CD4-positive, alpha-beta T cell treated with Interleukin-12 subunit alpha and Interleukin-12 subunit beta, for 1 hour (primary cell): ENCODE measurements around the gene PKD1.

Source experiments
- DNase-seq: peaks from one replicate; pipeline ENCODE4 v3.0.0-alpha.2; 2020

PKD1 gene

GRCh38 chr16:2167068-2167638 lies 31.5 kb upstream of the PKD1 start:
- DNase-seq: no peak

DNA sequence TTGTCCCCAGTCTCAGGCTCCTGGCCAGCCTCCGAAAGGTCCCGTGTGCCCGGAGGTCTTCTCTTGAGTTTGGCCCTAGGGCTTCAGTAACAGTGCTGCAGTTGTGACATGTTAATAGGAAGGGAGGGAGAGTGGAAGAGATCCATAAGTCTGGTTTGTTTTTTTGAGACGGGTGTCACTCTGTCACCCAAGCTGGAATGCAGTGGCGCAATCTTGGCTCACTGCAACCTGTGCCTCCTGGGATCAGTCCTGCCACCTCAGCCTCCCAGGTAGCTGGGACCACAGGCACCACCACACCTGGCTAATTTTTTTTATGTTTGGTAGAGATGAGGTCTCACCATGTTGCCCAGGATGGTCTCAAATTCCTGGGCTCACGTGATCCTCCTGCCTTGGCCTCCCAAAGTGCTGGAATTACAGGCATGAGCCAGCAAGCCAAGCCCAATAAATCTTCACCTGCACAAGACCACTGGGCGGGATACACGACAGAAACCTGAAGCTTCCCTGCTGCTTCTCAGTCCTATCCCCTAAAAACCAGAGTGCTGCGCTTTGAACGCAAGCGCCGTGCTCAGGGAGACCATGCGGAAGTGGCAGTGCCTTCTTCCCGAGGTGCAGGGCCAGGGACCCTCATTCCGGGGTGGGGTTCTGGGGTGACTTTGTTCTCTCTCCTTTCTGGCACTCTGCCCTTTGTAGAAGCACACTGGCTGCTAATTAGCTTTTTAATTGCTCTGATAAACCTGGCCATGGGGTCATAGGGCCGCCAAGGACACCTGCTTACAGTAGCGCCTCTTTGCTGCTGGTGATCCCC lies 30.8 kb upstream of the PKD1 start:
- no peak for DNase-seq

GRCh38 chr16:2165861-2166260 lies 30.2 kb upstream of the PKD1 start:
- DNase-seq: no peak

GRCh38 chr16:2163211-2163881 lies 27.6 kb upstream of the PKD1 start:
- DNase-seq: peak; percentile 34

DNA sequence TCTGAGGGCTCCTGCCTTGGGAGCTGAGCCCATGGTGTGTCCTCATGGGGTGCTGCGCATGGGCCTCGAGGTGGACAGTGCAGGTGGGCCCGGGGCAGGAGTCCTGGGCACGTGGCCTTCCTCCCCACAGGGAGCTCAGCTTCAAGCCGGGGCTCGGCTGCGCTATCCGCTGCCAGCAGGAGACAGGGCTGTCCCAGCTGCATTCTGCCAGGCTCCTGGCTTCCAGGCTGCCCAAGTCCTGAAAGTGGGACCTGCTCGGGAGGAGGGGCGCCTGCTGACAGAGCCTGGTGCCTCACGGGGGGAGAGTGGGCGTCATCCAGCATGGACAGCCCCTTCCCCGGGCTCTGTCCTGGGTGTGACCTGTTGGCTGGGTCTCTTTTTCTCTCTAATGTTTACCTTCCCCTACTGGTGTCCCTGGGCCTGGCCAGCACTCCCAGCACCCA lies 27.0 kb upstream of the PKD1 start:
- DNase-seq: no peak

DNA sequence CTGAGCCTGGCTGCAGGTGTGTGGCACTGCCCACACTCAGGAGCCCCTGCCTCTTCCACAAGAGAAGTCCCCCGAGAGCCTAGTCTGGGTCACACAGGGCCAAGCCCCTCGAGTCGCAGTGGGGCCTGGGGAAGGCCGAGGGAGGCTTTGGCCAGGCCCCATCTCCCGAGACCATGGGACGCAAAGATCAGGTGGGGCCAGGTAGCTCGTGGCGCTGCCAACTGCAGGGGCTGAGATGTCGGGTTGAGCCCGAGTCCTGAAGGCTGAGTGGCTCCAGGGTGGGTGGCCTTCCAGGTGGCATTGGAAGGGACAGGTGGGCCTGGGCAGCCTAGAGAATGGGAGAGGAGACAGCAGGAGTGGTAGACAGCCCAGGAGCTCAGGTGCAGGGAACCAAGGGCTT lies 26.2 kb upstream of the PKD1 start:
- no peak for DNase-seq

DNA sequence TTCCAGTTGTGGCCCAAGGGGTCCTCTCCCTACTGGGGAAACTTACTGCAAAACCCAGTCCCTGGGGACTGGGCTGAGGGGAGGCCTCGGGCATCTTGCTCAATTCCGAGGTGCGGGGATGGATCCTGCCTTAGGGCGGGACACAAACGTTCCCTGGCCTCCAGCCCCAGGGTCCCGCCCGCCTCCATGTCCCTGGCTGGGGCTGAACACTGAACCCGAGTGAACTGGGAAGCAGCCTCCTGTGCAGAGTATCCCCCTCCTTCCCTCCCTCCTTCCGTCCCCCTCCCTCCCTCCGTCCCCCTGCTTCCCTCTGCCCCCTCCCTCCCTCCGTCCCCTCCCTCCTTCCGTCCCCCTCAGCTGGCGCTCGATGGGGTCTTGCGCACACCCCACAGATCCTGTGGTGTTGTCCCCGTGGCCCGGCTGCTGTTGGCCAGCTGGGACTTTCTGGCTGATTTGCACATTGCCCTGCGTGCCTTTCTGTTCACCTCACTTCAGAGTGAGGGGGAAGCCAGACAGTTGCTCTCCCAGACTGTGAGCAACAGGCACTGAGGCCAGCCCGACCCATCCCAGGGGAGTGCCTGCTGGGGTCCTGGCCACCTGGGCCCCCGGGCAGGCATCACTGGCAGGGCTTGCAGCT lies 25.3 kb upstream of the PKD1 start:
- DNase-seq: no peak

- DNase-seq: no peak
Observed at GRCh38 chr16:2159175-2159838, 23.6 kb upstream of the PKD1 start.

GRCh38 chr16:2158262-2158638 lies 22.6 kb upstream of the PKD1 start:
- DNase-seq: no peak

DNA sequence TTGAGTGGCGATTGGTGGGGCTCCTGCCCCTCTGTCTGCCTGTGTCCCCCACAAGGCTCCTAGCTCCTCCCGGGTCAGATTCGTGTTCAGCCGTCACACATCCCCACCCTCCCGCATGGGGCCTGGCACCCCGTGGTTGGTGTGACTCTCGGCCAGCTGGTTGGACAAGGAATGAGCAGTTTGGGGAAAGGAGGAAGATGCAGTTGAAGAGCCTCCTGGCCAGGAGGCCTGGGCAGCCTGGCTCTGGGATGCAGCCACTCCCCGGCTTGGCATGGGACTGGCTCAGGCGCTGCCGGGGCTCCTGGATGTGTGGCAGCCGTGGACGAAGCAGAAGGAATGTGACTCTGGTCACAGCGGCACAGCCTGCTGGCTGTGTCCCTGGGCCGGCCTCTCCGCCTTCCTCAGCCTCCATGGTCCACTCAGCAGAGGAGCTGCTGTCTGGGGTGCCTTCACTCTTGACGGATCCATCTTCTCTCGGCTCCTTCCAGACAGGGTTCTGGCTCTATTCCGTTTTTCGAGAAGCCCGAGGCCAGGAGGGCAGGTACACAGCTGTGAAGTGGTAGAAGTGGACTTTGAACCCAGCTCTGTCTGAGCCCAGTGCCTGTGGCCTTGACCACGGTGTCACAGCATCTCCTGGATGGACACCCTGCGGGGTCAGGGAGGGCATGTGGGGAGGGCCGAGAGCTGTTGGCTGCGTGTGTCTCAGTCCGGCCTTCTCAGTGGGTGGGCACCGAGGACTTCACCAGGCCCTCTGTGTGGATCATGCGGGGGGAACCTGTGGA lies 22.0 kb upstream of the PKD1 start:
- DNase-seq: no peak

DNA sequence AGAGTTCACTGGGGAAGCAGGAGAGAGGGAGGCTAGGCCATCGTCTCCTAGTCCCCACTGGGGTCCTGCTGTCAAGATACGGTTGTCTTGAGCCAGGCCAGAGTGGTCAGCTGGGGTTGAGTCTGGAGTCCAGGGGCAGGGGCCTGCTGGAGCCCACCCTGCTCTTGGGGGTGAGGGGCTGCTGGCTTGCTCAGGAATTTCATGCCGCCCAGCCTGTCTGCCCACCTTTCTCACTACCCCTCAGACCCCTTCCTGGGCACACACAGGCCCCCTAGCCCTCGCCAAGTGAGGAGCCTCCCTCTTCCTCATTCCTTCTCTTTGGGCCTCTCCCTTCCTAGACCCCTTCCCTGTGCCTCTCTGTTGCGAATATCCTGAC lies 21.1 kb upstream of the PKD1 start:
- DNase-seq: no peak

DNA sequence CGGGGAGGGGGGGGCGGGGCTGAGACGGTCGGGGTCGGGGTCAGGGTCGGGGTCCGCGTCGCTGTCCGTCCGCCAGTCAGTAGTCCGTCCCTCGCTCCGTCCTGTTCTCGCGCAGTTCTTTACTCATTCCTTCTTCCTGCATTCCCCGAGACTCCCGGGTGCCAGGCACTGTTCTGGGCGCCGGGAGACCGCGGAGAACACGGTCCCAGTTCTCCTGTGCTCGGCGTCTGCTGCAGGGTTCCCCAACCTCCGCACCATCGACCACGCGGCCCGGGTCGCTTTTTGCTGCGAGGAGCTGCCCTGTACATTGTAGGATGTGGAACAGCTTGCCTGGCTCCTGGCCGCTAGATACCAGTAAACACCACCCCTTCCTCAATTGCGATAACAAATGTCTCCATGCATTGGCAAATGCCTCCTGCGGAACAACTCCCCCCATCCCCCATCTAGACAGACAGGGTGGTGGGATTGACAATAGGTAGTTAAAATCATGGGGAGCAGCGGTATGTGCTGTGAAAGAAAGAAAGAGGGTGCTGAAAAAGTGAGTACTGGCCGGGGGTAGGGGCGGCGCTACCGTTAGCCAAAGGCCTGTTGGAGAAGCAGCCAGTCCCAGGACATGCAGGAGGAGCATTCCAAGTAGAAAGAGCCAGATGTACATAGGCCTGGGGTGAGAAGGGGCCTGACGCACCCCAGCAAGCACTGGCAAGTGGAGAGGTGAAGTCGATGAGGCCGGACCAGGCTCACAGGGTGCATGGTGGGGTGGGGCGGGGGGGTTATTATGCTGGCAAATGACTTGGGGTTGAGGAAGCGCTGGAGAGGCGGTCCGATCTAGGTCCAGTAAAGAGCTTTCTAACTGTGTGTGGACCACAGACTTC lies 20.5 kb upstream of the PKD1 start:
- DNase-seq: no peak

DNA sequence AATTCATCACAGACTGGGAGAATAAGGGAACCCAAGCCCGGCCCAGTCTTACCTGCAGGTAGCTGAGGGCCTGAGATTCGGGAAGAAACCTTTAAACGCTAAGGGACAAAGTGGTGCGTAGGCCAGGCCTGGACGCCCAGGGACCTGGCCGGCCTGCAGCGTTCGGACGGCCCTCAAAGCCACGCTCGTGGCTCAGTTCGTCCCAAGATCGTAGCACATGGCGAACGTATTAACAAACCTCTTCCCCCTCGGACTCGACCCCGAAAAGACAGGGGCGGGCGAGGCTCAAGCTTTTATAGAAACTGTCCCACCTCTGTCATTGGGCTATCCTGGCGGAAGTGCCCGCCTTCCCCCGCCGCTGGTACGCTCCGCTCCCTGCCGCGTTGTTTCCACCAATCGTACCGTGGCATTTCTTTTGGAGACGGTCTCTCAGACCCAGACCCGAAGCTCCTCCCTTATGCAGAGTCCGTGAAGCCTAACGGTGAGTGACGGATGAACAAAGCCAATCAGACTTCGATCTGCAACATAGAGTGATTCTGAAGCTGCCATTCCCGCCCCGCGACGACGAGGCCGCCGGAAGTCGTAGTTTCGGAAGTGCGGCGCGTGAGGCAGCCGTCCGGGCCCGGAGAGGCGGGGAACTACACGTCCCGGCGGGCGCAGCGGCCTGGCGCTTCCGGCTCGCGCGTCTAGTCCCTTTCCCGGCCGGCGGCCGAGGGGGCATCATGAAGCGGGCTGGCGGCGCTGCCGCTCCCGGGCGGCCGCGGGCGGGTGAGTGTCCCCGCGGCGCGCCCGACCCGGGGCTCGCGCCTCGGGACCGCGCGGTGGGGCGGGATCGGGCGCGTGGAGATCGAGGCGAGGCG lies 19.6 kb upstream of the PKD1 start, which contains the start of gene TRAF7:
Gene TRAF7 (plus strand): TSS at position 692 of the 860 bp plus-strand sequence. CDS start 8,139 bp downstream, outside the sequence.
- peak; percentile 100 for DNase-seq

- no peak for DNase-seq
Observed at GRCh38 chr16:2154533-2155090, 18.9 kb upstream of the PKD1 start.

GRCh38 chr16:2152695-2153506 lies 17.2 kb upstream of the PKD1 start:
- no peak for DNase-seq

- DNase-seq: no peak
Observed at GRCh38 chr16:2151188-2152091, 15.7 kb upstream of the PKD1 start.

- DNase-seq: no peak
Observed at GRCh38 chr16:2150418-2151187, 14.9 kb upstream of the PKD1 start.
